ENCODE data around the gene PDE8B. TPM values are rescaled to one million over a fixed set of nuclear protein-coding genes. Genes with fewer than 3 reads are reported as not detected.

PDE8B gene
- total RNA-seq, 1 experiment from 2014 or later = not detected

DNA sequence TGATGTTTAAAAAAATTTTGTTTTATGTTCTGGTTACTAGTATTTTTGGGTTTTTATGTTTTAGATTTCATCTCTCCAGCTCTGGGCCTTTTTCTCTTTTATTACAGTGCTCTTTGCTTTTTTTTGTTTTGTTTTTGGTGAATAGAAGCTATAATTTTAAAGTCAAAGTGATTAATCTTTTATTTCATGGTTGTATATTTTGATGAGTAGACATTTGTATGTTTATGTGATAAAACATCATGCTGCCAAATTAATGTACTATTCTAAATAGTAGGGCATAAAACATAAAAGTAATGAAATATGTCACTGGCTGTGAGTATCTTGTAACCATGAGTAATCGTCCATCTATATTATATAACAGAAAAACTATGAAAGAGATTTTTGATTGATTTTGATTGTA is 93.9 kb downstream of the PDE8B start:
- Histone ChIP-seq H3K4me3 (ENCODE audit: low read length) (no peak overlapping the region), H3K27ac (ENCODE audit: low read length) (no peak overlapping the region), H2AFZ (ENCODE audit: low read length) (no peak overlapping the region), H3K4me2 (ENCODE audit: low read length) (no peak overlapping the region), H3K4me1 (ENCODE audit: insufficient read depth, low read length) (0 out of 2 replicates have a peak, but pooled peaks cover 2% of the 10 kb centered on the region), H3F3A (ENCODE audit: low read length, unreplicated experiment) (no peaks in the 10 kb centered on the region), H3K9me3 (ENCODE audit: low read length) (no peaks in the 10 kb centered on the region), H3K36me3 (ENCODE audit: low read depth, low read length) (no peaks in the 10 kb centered on the region), H3K9me2 (replicated peaks; ENCODE audit: low read length) (no peaks in the 10 kb centered on the region), H3K79me2 (ENCODE audit: low read length) (no peaks in the 10 kb centered on the region), H3K9ac (ENCODE audit: low read length) (no peak overlapping the region), H3K27me3 (ENCODE audit: low read length) (no peaks in the 10 kb centered on the region), H4K20me1 (ENCODE audit: low read length) (no peaks in the 10 kb centered on the region)
- ATAC-seq = no peak
- intact Hi-C loops (cut with micrococcal nuclease) = no loop called here
- DNase-seq = no peak
- ChIA-PET CTCF (no interaction called here), POLR2A (ENCODE audit: unreplicated experiment) (no interaction called here)
- TF ChIP-seq EZH2 (IDR thresholded peaks at IDR 0.05; ENCODE audit: low read length, unreplicated experiment) (no peak), EZH2phosphoT487 (IDR thresholded peaks at IDR 0.05; ENCODE audit: borderline replicate concordance, low read length) (no peak)
- TF ChIP-seq, protein P1, sequence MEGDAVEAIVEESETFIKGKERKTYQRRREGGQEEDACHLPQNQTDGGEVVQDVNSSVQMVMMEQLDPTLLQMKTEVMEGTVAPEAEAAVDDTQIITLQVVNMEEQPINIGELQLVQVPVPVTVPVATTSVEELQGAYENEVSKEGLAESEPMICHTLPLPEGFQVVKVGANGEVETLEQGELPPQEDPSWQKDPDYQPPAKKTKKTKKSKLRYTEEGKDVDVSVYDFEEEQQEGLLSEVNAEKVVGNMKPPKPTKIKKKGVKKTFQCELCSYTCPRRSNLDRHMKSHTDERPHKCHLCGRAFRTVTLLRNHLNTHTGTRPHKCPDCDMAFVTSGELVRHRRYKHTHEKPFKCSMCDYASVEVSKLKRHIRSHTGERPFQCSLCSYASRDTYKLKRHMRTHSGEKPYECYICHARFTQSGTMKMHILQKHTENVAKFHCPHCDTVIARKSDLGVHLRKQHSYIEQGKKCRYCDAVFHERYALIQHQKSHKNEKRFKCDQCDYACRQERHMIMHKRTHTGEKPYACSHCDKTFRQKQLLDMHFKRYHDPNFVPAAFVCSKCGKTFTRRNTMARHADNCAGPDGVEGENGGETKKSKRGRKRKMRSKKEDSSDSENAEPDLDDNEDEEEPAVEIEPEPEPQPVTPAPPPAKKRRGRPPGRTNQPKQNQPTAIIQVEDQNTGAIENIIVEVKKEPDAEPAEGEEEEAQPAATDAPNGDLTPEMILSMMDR (conservative IDR thresholded peaks at IDR 0.05; ENCODE audit: low read depth, low read length) = no peak
- BruUV-seq (replicated peaks) = no TSS peak

DNA sequence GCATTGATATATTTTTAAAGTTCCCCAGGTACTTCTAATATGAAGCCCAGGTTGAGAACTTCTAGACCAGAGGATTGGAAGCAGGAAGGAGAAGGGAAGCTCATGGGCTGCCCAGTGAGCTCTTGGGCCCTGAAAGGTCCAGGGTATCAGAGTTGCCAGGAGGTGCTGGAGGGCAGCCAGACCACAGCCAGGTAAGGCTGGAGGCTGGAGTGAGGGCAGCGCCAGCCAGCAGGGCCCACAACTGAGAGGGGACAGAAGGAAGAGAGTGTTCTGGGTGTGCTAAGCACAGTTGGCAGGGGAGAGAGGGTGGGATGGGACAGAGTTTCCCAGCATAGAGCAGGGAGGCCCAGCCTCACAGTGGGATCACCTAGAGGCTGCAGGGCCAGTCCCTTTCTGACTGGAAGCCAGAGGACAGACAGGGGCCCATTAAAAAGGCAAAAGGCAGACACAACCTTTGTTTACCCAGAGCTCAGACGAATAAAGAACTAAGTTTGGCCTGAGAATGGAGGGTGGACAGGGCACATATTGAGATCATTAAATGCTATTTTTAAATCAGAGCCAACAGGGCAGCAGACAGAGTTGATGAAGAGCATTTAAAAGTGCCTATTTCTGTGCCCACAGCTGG is 94.9 kb downstream of the PDE8B start:
- POLR2A ChIA-PET (ENCODE audit: unreplicated experiment) = no interaction called here
- intact Hi-C loops (cut with micrococcal nuclease) = no loop called here
- H3K27ac ChIP-seq (ENCODE audit: low read length) = no peak overlapping the region

DNA sequence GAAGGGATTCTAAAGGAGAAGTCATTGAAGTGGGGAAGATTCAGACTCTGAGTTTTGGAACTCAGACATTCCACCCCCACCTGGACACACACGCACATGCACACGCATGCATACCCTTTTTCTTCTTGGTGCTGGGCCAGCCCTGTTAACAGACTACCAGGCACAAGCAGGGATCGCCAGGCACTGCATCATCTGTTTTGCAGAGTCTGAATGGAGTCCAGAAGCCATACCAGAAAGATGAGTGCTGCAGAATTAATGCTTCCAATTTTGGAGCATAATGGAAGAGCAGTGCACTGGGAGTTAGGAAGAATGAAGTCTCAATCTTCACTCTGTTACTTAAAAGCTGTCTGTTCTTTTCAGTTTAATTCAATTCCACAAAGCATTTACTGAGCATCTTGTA is 95.5 kb downstream of the PDE8B start:
- no peaks in the 10 kb centered on the region for H3K79me2 ChIP-seq (ENCODE audit: low read length)
- no peak overlapping the region for H3K27ac ChIP-seq (ENCODE audit: low read length)
- no peaks in the 10 kb centered on the region for H3K36me3 ChIP-seq (ENCODE audit: low read depth, low read length)
- no peak for ATAC-seq
- H3K9ac ChIP-seq (ENCODE audit: low read length) = no peak overlapping the region
- H3K27me3 ChIP-seq (ENCODE audit: low read length) = no peaks in the 10 kb centered on the region
- no TSS peak for BruUV-seq (replicated peaks)
- ChIA-PET CTCF (no interaction called here), POLR2A (ENCODE audit: unreplicated experiment) (no interaction called here)
- TF ChIP-seq, protein P1 (conservative IDR thresholded peaks at IDR 0.05; ENCODE audit: low read depth, low read length) = no peak
- no peak for TF ChIP-seq EZH2 (IDR thresholded peaks at IDR 0.05; ENCODE audit: low read length, unreplicated experiment)
- no peak for TF ChIP-seq EZH2phosphoT487 (IDR thresholded peaks at IDR 0.05; ENCODE audit: borderline replicate concordance, low read length)
- H4K20me1 ChIP-seq (ENCODE audit: low read length) = no peaks in the 10 kb centered on the region
- no peak overlapping the region for H2AFZ ChIP-seq (ENCODE audit: low read length)
- no peaks in the 10 kb centered on the region for H3F3A ChIP-seq (ENCODE audit: low read length, unreplicated experiment)
- H3K4me2 ChIP-seq (ENCODE audit: low read length) = no peak overlapping the region
- H3K9me3 ChIP-seq (ENCODE audit: low read length) = no peaks in the 10 kb centered on the region
- H3K4me1 ChIP-seq (ENCODE audit: insufficient read depth, low read length) = 0 out of 2 replicates have a peak, but pooled peaks cover 2% of the 10 kb centered on the region
- intact Hi-C loops (cut with micrococcal nuclease) = no loop called here
- no peak for DNase-seq
- no peaks in the 10 kb centered on the region for H3K9me2 ChIP-seq (replicated peaks; ENCODE audit: low read length)
- no peak overlapping the region for H3K4me3 ChIP-seq (ENCODE audit: low read length)

More for the DNA sequence above, 94.9 kb downstream of the PDE8B start:
- no TSS peak for BruUV-seq (replicated peaks)
- DNase-seq = no peak
- ATAC-seq = no peak
- no peaks in the 10 kb centered on the region for H3K79me2 ChIP-seq (ENCODE audit: low read length)
- no peaks in the 10 kb centered on the region for H3K9me2 ChIP-seq (replicated peaks; ENCODE audit: low read length)
- H3K36me3 ChIP-seq (ENCODE audit: low read depth, low read length) = no peaks in the 10 kb centered on the region
- CTCF ChIA-PET = no interaction called here
- H3K9ac ChIP-seq (ENCODE audit: low read length) = no peak overlapping the region
- H3K4me2 ChIP-seq (ENCODE audit: low read length) = no peak overlapping the region
- H3K9me3 ChIP-seq (ENCODE audit: low read length) = no peaks in the 10 kb centered on the region
- H2AFZ ChIP-seq (ENCODE audit: low read length) = no peak overlapping the region
- 0 out of 2 replicates have a peak, but pooled peaks cover 2% of the 10 kb centered on the region for H3K4me1 ChIP-seq (ENCODE audit: insufficient read depth, low read length)
- no peaks in the 10 kb centered on the region for H4K20me1 ChIP-seq (ENCODE audit: low read length)
- no peaks in the 10 kb centered on the region for H3F3A ChIP-seq (ENCODE audit: low read length, unreplicated experiment)
- TF ChIP-seq EZH2 (IDR thresholded peaks at IDR 0.05; ENCODE audit: low read length, unreplicated experiment) = no peak
- TF ChIP-seq, protein P1 (conservative IDR thresholded peaks at IDR 0.05; ENCODE audit: low read depth, low read length) = no peak
- H3K4me3 ChIP-seq (ENCODE audit: low read length) = no peak overlapping the region
- H3K27me3 ChIP-seq (ENCODE audit: low read length) = no peaks in the 10 kb centered on the region
